RWPE2 (cell line): Measurements from ENCODE around the gene ARCN1.

ENCODE experiments used
- ATAC-seq: fragments of 200-7000 bp; cut with Tn5 transposase; 3 replicates; pipeline ENCODE4 v1.9.1; 2021; ENCODE audit warnings: low read depth
- DNase-seq: peaks from one replicate; pipeline ENCODE4 v3.0.0-alpha.2; 2020; ENCODE audit warnings: low spot score
- H3K27ac ChIP-seq: fragments of 450-650 bp; 2 replicates; pipeline ENCODE4 v1.5.1; 2017; ENCODE audit warnings: mild to moderate bottlenecking; ENCODE audit not compliant: poor library complexity, severe bottlenecking
- H3K27me3 ChIP-seq: fragments of 250-450 bp; sonication (Bioruptor Pico); 2 replicates; pipeline ENCODE4 v1.5.1; 2021; ENCODE audit warnings: mild to moderate bottlenecking, moderate library complexity; ENCODE audit not compliant: insufficient read depth, poor library complexity, severe bottlenecking
- H3K36me3 ChIP-seq: fragments of 250-450 bp; sonication (Bioruptor Pico); 2 replicates; pipeline ENCODE4 v1.5.1; 2020; ENCODE audit warnings: low read depth, mild to moderate bottlenecking, moderate library complexity
- H3K4me1 ChIP-seq: fragments of 250-450 bp; sonication (Bioruptor Pico); 2 replicates; pipeline ENCODE4 v1.5.1; 2021; ENCODE audit warnings: mild to moderate bottlenecking, moderate library complexity; ENCODE audit not compliant: insufficient read depth, poor library complexity, severe bottlenecking
- H3K4me3 ChIP-seq: fragments of 250-450 bp; sonication (Bioruptor Pico); 2 replicates; pipeline ENCODE4 v1.5.1; 2021; ENCODE audit warnings: mild to moderate bottlenecking, moderate library complexity; ENCODE audit not compliant: severe bottlenecking
- H3K9me3 ChIP-seq: fragments of 250-450 bp; sonication (Bioruptor Pico); 2 replicates; pipeline ENCODE4 v1.5.1; 2021; ENCODE audit warnings: mild to moderate bottlenecking, moderate library complexity; ENCODE audit not compliant: severe bottlenecking
- TF ChIP-seq, protein P1 (sequence below): fragments of 450-650 bp; IDR thresholded peaks from one replicate; pipeline ENCODE4 v1.5.1; 2017; ENCODE audit warnings: mild to moderate bottlenecking, moderate library complexity; ENCODE audit not compliant: poor library complexity, severe bottlenecking

The ARCN1 gene

GRCh38 chr11:118650366-118650765, 78.2 kb downstream of the ARCN1 start:
- ATAC-seq, result no peak
- Histone ChIP-seq H3K36me3 (peaks cover 90% of the 10 kb centered on the region), H3K4me3 (no peak overlapping the region), H3K27me3 (no peaks in the 10 kb centered on the region), H3K27ac (no peak overlapping the region), H3K9me3 (no peaks in the 10 kb centered on the region), H3K4me1 (no peaks in the 10 kb centered on the region)
- TF ChIP-seq, protein P1, sequence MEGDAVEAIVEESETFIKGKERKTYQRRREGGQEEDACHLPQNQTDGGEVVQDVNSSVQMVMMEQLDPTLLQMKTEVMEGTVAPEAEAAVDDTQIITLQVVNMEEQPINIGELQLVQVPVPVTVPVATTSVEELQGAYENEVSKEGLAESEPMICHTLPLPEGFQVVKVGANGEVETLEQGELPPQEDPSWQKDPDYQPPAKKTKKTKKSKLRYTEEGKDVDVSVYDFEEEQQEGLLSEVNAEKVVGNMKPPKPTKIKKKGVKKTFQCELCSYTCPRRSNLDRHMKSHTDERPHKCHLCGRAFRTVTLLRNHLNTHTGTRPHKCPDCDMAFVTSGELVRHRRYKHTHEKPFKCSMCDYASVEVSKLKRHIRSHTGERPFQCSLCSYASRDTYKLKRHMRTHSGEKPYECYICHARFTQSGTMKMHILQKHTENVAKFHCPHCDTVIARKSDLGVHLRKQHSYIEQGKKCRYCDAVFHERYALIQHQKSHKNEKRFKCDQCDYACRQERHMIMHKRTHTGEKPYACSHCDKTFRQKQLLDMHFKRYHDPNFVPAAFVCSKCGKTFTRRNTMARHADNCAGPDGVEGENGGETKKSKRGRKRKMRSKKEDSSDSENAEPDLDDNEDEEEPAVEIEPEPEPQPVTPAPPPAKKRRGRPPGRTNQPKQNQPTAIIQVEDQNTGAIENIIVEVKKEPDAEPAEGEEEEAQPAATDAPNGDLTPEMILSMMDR, result no peak
- no peak for DNase-seq

- no peak overlapping the region for H3K4me3 ChIP-seq
- TF ChIP-seq, protein P1, result no peak
- H3K4me1 ChIP-seq, result no peaks in the 10 kb centered on the region
- no peak for ATAC-seq
- DNase-seq, result no peak
- no peaks in the 10 kb centered on the region for H3K9me3 ChIP-seq
- H3K27ac ChIP-seq, result no peak overlapping the region
- no peaks in the 10 kb centered on the region for H3K27me3 ChIP-seq
- H3K36me3 ChIP-seq, result peaks cover 76% of the 10 kb centered on the region
These were observed 79.6 kb downstream of the ARCN1 start for GRCh38 chr11:118651820-118652219.
